Keratinocyte (primary cell): ENCODE data around the gene MEX3B. TPM values are rescaled to one million over a fixed set of nuclear protein-coding genes. Genes with fewer than 3 reads are reported as not detected.

Experiments
- DNase-seq: peaks from one replicate; pipeline ENCODE4 v3.0.0-alpha.2; 2011; ENCODE audit warnings: low read depth, missing footprints, low spot score
- FAIRE-seq: peaks from 2 replicates; lab custom pipeline; 2011; peaks lifted over from hg19 to GRCh38; lab: Jason Lieb, UNC
- H2AFZ ChIP-seq: 2 replicates; pipeline ENCODE4 v1.6.0; 2012; ENCODE audit warnings: low read length, control low read depth, inconsistent platforms; ENCODE audit not compliant: control insufficient read depth
- H3K27ac ChIP-seq: 2 replicates; pipeline ENCODE4 v1.5.1; 2011; ENCODE audit warnings: low read length; ENCODE audit not compliant: control insufficient read depth, insufficient read depth
- H3K27me3 ChIP-seq: 3 replicates; pipeline ENCODE4 v1.6.0; 2011; ENCODE audit warnings: low read length; ENCODE audit not compliant: control insufficient read depth, insufficient read depth; ENCODE audit errors: extremely low read depth
- H3K36me3 ChIP-seq, 2 experiments: 2 replicates in 1 of 2; 3 replicates in 1 of 2; pipeline ENCODE4 v1.5.1; 2011; ENCODE audit warnings: low read length in 2 of 2, mild to moderate bottlenecking in 1 of 2; ENCODE audit not compliant: control insufficient read depth in 2 of 2, insufficient read depth in 2 of 2; ENCODE audit errors: extremely low read depth in 1 of 2
- H3K4me1 ChIP-seq: 3 replicates; pipeline ENCODE4 v1.5.1; 2011; ENCODE audit warnings: low read length; ENCODE audit not compliant: control insufficient read depth, insufficient read depth; ENCODE audit errors: extremely low read depth
- H3K4me2 ChIP-seq: 3 replicates; pipeline ENCODE4 v1.6.0; 2011; ENCODE audit warnings: low read depth, low read length; ENCODE audit not compliant: control insufficient read depth, insufficient read depth; ENCODE audit errors: extremely low read depth
- H3K4me3 ChIP-seq, 3 experiments: fragments of 200-600 bp in 1 of 3; sonication (generic) in 1 of 3; 2 replicates in 2 of 3; 3 replicates in 1 of 3; pipeline ENCODE4 v1.5.1; 2011 to 2016; ENCODE audit warnings: low read length in 3 of 3, mild to moderate bottlenecking in 3 of 3, control low read depth in 2 of 3, inconsistent platforms in 1 of 3, low read depth in 1 of 3, mixed read lengths in 1 of 3, mixed run types in 1 of 3, moderate library complexity in 1 of 3; ENCODE audit not compliant: control insufficient read depth in 2 of 3, insufficient read depth in 2 of 3; ENCODE audit errors: extremely low read depth in 1 of 3
- H3K79me2 ChIP-seq: 2 replicates; pipeline ENCODE4 v1.6.0; 2012; ENCODE audit warnings: low read length; ENCODE audit not compliant: control insufficient read depth, insufficient read depth
- H3K9ac ChIP-seq: 3 replicates; pipeline ENCODE4 v1.6.0; 2011; ENCODE audit warnings: low read length; ENCODE audit not compliant: control insufficient read depth, insufficient read depth; ENCODE audit errors: extremely low read depth
- H3K9me1 ChIP-seq: 3 replicates; pipeline ENCODE4 v1.6.0; 2011; ENCODE audit warnings: low read length; ENCODE audit not compliant: control insufficient read depth, insufficient read depth; ENCODE audit errors: extremely low read depth
- H3K9me3 ChIP-seq: 2 replicates; pipeline ENCODE4 v1.5.1; 2012; ENCODE audit warnings: low read depth, low read length; ENCODE audit not compliant: control insufficient read depth
- H4K20me1 ChIP-seq: 3 replicates; pipeline ENCODE4 v1.6.0; 2011; ENCODE audit warnings: low read length; ENCODE audit not compliant: control insufficient read depth, insufficient read depth; ENCODE audit errors: extremely low read depth
- EZH2 ChIP-seq: IDR thresholded peaks from one replicate; pipeline ENCODE4 v1.6.1; 2012; ENCODE audit warnings: inconsistent platforms, mild to moderate bottlenecking, low read length, moderate library complexity
- dilution Hi-C: fragments of 300-500 bp; cut with MboI; formaldehyde crosslinking; loops from one replicate; pipeline ENCODE4 v1.7.0; 2020; ENCODE audit warnings: low sequenced_read_pairs; ENCODE audit not compliant: extremely low pct_ligation_motif_present
- polyA plus RNA-seq, 5 experiments: library from polyadenylated mRNA; depleted of rRNA in 3 of 5; stranded (reverse) in 3 of 5; stranded (forward) in 1 of 5; unstranded in 1 of 5; fragments of >200 nt; gene quantifications; 1 replicate in 1 of 5; 2 replicates in 3 of 5; 3 replicates in 1 of 5; pipeline versions ENCODE4 v1.2.1 to v1.2.3, GENCODE V29; 2011 to 2012; ENCODE audit warnings: missing spikeins in 2 of 5, low read depth in 1 of 5, low replicate concordance in 1 of 5
- TF ChIP-seq, protein P1 (sequence below), 3 experiments: IDR thresholded peaks in 1 of 3; conservative IDR thresholded peaks in 1 of 3; optimal IDR thresholded peaks in 1 of 3; 2 replicates in 2 of 3; 3 replicates in 1 of 3; pipeline versions ENCODE3 to v1.5.1; 2011; ENCODE audit warnings: low read length in 3 of 3, mild to moderate bottlenecking in 3 of 3, moderate library complexity in 2 of 3, control low read depth in 1 of 3, inconsistent platforms in 1 of 3; ENCODE audit not compliant: insufficient read depth in 2 of 3; ENCODE audit errors: extremely low read depth in 1 of 3

Gene MEX3B
- polyA plus RNA-seq, 1 donor (not counting 4 experiments of a cell fraction or from before 2014, with no cell fraction given) = 0.16 TPM

DNA sequence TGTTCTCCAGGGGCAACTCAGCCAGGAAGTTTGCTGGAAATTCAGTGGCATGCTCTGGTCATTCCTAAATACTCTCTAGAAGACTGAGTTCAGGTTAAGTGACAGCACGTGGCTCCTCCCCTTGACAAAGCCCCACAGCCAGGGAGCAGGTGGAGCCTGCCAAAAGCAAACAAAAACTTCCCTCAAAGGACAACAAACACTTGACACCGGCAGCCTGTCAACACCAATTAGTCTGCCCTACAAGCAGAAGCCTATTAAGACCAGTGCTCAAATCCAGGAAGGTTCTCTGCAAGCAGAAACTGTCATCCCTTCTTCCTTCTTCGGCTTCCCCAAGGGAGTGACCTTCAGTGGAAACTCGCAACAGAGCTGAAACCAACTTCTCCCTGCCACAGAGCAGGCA, 5.0 kb downstream of the MEX3B start:
- H3K4me2 ChIP-seq = no peak overlapping the region
- peaks cover 7% of the 10 kb centered on the region for H3K4me1 ChIP-seq
- H4K20me1 ChIP-seq = no peaks in the 10 kb centered on the region
- TF ChIP-seq EZH2 = no peak
- TF ChIP-seq, protein P1, sequence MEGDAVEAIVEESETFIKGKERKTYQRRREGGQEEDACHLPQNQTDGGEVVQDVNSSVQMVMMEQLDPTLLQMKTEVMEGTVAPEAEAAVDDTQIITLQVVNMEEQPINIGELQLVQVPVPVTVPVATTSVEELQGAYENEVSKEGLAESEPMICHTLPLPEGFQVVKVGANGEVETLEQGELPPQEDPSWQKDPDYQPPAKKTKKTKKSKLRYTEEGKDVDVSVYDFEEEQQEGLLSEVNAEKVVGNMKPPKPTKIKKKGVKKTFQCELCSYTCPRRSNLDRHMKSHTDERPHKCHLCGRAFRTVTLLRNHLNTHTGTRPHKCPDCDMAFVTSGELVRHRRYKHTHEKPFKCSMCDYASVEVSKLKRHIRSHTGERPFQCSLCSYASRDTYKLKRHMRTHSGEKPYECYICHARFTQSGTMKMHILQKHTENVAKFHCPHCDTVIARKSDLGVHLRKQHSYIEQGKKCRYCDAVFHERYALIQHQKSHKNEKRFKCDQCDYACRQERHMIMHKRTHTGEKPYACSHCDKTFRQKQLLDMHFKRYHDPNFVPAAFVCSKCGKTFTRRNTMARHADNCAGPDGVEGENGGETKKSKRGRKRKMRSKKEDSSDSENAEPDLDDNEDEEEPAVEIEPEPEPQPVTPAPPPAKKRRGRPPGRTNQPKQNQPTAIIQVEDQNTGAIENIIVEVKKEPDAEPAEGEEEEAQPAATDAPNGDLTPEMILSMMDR (optimal IDR thresholded peaks at IDR 0.05 in 1 of 3, IDR thresholded peaks at IDR 0.05 in 1 of 3, conservative IDR thresholded peaks at IDR 0.05 in 1 of 3; ENCODE audit: extremely low read depth in 1 of 3, insufficient read depth in 2 of 3, low read length in 3 of 3) = no peak
- no peak overlapping the region for H3K9ac ChIP-seq
- no peak overlapping the region for H2AFZ ChIP-seq
- no peaks in the 10 kb centered on the region for H3K9me1 ChIP-seq
- DNase-seq (no peak), FAIRE-seq (no peak)
- H3K9me3 ChIP-seq = no peaks in the 10 kb centered on the region
- H3K36me3 ChIP-seq = no peaks in the 10 kb centered on the region
- dilution Hi-C loops = no loop called here
- H3K79me2 ChIP-seq = no peaks in the 10 kb centered on the region
- H3K27me3 ChIP-seq = peaks cover 24% of the 10 kb centered on the region
- no peak overlapping the region for H3K27ac ChIP-seq
- no peak overlapping the region for H3K4me3 ChIP-seq

DNA sequence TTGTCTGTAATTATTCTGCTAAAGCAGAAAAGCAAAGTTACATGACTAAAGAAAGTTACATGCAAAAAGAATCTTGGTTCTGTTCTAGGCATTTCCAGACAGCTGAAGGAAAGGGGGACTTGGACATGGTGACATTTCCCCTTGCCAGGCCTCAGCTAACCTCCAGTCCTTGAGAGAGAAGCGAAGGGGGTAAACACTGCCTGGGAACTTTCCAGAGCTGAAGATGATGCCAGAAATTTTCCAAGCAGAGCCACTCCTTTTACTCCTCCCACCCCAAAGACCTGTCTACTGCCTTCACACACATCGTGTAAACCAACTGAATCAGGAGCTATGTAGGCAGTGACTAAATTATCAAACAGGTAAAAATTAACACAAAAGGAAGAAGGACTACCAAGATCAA, 5.4 kb downstream of the MEX3B start:
- Histone ChIP-seq H3K9ac (no peak overlapping the region), H3K4me2 (no peak overlapping the region), H3K79me2 (no peaks in the 10 kb centered on the region), H3K4me3 (no peak overlapping the region), H3K27ac (no peak overlapping the region), H3K9me1 (no peaks in the 10 kb centered on the region), H2AFZ (no peak overlapping the region), H3K36me3 (no peaks in the 10 kb centered on the region), H4K20me1 (no peaks in the 10 kb centered on the region), H3K9me3 (no peaks in the 10 kb centered on the region), H3K27me3 (peaks cover 24% of the 10 kb centered on the region), H3K4me1 (peaks cover 7% of the 10 kb centered on the region)
- DNase-seq (no peak), FAIRE-seq (no peak)
- no peak for TF ChIP-seq EZH2
- TF ChIP-seq, protein P1 (optimal IDR thresholded peaks at IDR 0.05 in 1 of 3, IDR thresholded peaks at IDR 0.05 in 1 of 3, conservative IDR thresholded peaks at IDR 0.05 in 1 of 3; ENCODE audit: extremely low read depth in 1 of 3, insufficient read depth in 2 of 3, low read length in 3 of 3) = no peak
- dilution Hi-C loops = no loop called here
